Muscle layer of colon (tissue), 2 donors: ENCODE measurements around the gene A2ML1.
A peak's percentile ranks its signal among the peaks of the same experiment; 100 is the strongest.
"Not testable (repeated sequence)": the region's sequence is repeated elsewhere in the genome, so short reads cannot be mapped to it uniquely, and the experiment has no call there.

Source experiments
- H3K27ac ChIP-seq: one replicate; pipeline ENCODE4 v1.7.0; 2013; ENCODE audit warnings: low read depth, mild to moderate bottlenecking, low read length, moderate library complexity
- H3K27me3 ChIP-seq, 2 donors: one replicate each; pipeline ENCODE4 v1.7.0; 2013; ENCODE audit warnings: low read length in 2 of 2, mild to moderate bottlenecking in 2 of 2; ENCODE audit not compliant: insufficient read depth in 2 of 2, control insufficient read depth in 1 of 2
- H3K36me3 ChIP-seq: one replicate; pipeline ENCODE4 v1.7.0; 2013; ENCODE audit warnings: mild to moderate bottlenecking, low read length; ENCODE audit not compliant: insufficient read depth
- H3K4me1 ChIP-seq: one replicate; pipeline ENCODE4 v1.7.0; 2013; ENCODE audit warnings: mild to moderate bottlenecking, low read length; ENCODE audit not compliant: insufficient read depth
- H3K4me3 ChIP-seq, 2 donors: one replicate each; pipeline ENCODE4 v1.7.0; 2013; ENCODE audit warnings: low read length in 2 of 2, low read depth in 1 of 2, mild to moderate bottlenecking in 1 of 2, moderate library complexity in 1 of 2
- H3K9ac ChIP-seq: one replicate; pipeline ENCODE4 v1.7.0; 2013; ENCODE audit warnings: low read length
- H3K9me3 ChIP-seq: one replicate; pipeline ENCODE4 v1.7.0; 2013; ENCODE audit warnings: mild to moderate bottlenecking, low read length
- donor health status: abdominal sarcoma.
- donor health status: Adenocarcinoma of cecum.

The A2ML1 gene

DNA sequence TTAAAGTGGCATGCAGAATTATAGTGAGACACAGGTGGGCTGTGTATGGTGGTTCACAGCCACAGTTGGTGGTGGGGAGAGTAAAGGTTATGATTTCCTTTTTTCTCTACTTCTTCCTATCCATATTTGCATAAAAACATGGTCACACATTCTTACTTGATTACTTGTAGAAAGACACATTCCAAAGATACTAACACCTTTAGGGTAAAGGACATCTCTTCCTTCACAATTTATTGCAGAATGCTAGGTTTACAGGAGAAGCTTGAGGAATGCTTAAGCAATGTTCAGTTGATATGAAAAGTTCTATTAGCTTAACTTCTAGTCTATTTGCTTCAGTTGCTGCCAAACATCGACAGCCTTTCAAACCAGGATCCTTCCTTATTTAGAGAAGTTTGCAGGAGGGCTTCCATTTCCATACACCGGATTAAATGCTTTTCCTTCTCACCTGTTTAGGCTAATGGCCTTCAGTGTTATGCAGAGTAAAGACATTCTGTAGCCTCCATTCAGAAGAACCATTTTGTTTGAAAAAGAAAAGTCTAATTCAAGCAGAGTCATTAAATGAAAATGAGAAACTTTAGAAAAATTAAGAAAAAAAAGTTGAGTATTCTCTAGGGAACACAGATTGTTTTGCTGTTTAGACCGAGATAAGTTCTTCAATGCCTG is 89.3 kb downstream of the A2ML1 start:
- H3K4me3 ChIP-seq: no peak overlapping the region
- no peak overlapping the region for H3K9ac ChIP-seq
- no peaks in the 10 kb centered on the region for H3K9me3 ChIP-seq
- no peaks in the 10 kb centered on the region for H3K36me3 ChIP-seq
- H3K4me1 ChIP-seq: peaks cover 19% of the 10 kb centered on the region
- H3K27me3 ChIP-seq: no peaks in the 10 kb centered on the region
- H3K27ac ChIP-seq: no peak overlapping the region

DNA sequence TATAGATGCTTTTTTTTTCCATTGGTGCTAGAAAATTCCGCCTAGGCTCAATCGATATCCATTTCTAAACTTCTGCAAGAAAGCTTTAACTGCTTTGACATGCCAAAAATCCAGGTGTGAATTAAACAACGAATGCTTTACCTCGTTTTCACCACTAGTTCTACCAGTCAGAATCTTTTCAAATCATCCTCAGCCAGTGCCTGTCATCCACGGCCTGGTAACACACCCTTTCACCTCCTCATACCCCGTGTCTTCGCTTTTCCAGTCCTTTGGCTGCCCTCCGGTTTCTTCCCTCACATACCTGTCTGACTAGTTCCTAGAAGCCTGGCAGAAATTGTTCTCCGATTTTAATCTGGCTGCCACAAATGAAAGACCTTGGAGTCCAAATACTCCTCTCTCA is 90.5 kb downstream of the A2ML1 start:
- peaks cover 19% of the 10 kb centered on the region for H3K4me1 ChIP-seq
- H3K4me3 ChIP-seq: peak overlapping the region; percentile 89 to 91
- peak overlapping the region; percentile 89 for H3K9ac ChIP-seq
- H3K36me3 ChIP-seq: no peaks in the 10 kb centered on the region
- H3K9me3 ChIP-seq: no peaks in the 10 kb centered on the region
- peak overlapping the region; percentile 99 for H3K27ac ChIP-seq
- no peaks in the 10 kb centered on the region for H3K27me3 ChIP-seq

DNA sequence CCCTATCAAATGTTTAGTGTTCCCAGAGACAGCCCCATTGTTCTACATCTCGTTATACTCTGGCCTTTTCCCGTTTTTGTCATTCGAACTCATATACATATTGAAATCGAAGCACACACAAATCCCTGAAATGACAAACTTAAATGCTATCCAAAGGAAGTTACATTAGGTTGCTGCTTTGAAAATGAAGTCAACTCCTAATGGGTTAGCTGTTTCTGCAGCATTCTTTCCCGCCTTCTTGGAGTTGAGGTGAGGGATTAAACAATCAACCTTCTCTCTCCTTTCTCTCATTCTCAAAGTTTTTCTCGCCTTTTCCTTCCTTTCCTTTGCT is 91.2 kb downstream of the A2ML1 start:
- Histone ChIP-seq H3K27ac (peak overlapping the region; percentile 99), H3K4me3 (peak overlapping the region; percentile 89 to 91), H3K4me1 (peaks cover 19% of the 10 kb centered on the region), H3K27me3 (no peaks in the 10 kb centered on the region), H3K36me3 (peaks cover 5% of the 10 kb centered on the region), H3K9me3 (no peaks in the 10 kb centered on the region), H3K9ac (peak overlapping the region; percentile 89)

DNA sequence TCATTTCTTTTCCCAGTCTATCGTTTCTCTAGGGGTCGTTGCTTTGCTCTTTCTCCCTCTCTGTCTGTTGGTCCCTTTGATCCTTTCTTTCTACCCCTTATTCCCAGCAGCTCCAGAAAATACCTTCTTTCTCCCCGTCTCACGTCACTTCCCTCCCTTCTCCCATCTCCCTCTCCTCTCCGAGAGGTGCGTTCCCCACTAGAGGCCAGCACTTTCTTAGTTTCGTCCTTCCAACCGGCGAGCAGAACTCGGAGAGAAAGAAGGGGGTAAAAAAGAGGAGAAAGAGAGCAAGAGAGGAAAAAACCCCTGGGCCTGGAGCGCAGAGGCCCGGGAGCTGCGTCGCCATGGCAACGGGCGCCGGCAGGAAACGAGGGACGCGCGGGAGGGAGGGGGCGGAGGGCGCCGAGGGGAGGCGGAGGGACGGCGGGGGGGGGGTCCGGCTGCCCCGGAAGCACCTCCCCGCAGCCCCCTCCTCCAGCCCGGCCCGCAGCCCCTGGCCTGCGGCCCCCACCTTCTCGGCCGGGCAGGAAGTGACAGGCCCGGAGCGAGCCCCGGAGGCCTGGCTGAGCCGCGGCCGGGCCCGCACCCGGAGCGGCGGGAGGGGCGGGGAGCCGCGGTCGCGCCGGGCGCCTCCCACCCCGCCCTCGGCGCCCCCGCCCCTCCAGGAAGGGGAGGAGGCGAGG is 91.8 kb downstream of the A2ML1 start, which contains the start of gene PHC1:
PHC1 (plus strand) TSS at position 477 of the 683 bp plus-strand sequence. CDS start 3,169 bp downstream, outside the sequence.
- H3K27me3 ChIP-seq, H3K36me3 ChIP-seq, H3K9me3 ChIP-seq: not testable (repeated sequence)
- peaks cover 19% of the 10 kb centered on the region for H3K4me1 ChIP-seq
- H3K27ac ChIP-seq: peak within 1 kb of the TSS; percentile 99
- H3K9ac ChIP-seq: peak within 1 kb of the TSS; percentile 89
- H3K4me3 ChIP-seq: peak within 1 kb of the TSS; percentile 89 to 91

DNA sequence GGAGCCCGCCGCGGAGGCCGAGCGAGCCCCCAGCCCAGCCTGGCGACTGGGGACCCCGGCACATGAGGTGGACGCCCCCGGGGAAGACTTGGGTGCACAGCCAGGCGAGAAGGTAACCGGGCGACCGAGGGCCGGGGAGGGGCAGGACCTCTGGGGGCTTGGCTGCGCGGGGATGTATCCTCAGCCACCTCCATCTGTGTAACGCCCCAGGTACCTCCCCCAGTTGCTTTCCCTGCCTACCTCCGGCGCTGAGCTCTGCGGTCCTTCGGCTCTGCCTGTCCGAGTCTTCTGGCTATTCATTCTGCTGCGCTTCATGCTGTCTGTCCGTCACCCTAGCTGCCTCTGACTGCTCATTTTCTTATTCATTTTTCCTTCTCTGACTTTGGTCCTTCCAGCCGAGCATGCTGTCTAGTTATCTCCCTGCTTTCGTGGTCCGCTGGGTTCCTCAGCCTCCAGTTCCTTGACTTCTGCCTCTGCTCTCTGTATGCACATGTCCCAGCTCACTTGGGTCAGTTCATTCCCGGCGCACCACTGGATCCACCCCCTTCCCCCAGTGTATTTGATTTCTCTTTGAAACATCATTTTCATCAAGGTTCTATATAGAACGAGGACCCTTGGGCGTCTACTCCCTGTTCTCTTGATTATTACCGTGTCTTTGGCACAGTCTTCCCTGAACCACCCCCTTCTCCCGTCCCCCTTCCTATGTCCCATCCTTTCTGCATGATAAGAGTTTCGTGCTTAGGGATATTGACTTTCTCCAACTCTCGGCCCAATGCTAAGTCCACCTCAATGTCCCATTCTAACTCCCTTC is 92.5 kb downstream of the A2ML1 start:
- Histone ChIP-seq H3K9me3 (no peaks in the 10 kb centered on the region), H3K27me3 (no peaks in the 10 kb centered on the region), H3K4me1 (peaks cover 19% of the 10 kb centered on the region), H3K27ac (peak overlapping the region; percentile 76), H3K4me3 (peak overlapping the region; percentile 59 to 78), H3K36me3 (peaks cover 11% of the 10 kb centered on the region), H3K9ac (peak overlapping the region; percentile 34)

DNA sequence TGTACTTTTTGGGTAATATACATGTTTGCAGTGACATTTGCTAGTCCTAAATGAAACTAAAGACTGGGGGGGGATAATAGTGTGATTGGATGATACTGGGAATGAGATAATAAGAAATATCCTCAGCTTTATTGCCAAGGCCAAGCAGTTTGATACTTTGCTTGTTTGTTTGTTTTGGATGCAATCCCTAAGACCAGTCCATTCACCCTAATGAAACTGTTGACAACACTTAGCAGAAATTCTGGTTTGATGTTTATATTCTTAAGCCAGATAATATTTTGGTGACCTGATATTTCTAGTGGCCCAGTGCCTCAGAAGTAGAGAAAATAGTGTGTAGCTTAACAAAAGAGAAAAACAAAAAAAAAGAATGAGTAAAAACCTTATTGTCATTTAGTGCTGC is 93.7 kb downstream of the A2ML1 start:
- no peak overlapping the region for H3K4me3 ChIP-seq
- no peak overlapping the region for H3K9ac ChIP-seq
- H3K27ac ChIP-seq: no peak overlapping the region
- no peaks in the 10 kb centered on the region for H3K9me3 ChIP-seq
- H3K4me1 ChIP-seq: peaks cover 19% of the 10 kb centered on the region
- no peaks in the 10 kb centered on the region for H3K27me3 ChIP-seq
- H3K36me3 ChIP-seq: peaks cover 18% of the 10 kb centered on the region

DNA sequence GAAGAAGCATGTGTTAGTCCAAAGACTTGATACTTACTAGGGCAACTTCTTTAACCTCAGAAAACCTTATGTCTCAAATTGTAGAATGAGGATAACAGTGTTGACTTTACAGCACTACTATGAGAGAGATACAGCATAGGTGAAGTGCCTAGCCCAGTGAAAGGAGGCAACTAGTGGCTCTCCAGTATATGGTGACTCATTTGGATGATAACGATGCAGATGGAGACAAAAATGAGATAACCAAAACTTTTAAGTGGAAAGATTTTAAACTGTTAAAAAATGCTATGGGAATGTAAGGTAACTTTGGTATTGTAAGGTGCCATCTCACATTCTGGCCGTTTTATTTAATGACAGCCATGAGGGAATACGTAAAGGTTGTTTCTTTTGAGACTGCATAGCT is 94.6 kb downstream of the A2ML1 start:
- H3K9ac ChIP-seq: no peak overlapping the region
- H3K9me3 ChIP-seq: no peaks in the 10 kb centered on the region
- no peaks in the 10 kb centered on the region for H3K27me3 ChIP-seq
- no peak overlapping the region for H3K4me3 ChIP-seq
- H3K4me1 ChIP-seq: peaks cover 19% of the 10 kb centered on the region
- peaks cover 22% of the 10 kb centered on the region for H3K36me3 ChIP-seq
- H3K27ac ChIP-seq: no peak overlapping the region

DNA sequence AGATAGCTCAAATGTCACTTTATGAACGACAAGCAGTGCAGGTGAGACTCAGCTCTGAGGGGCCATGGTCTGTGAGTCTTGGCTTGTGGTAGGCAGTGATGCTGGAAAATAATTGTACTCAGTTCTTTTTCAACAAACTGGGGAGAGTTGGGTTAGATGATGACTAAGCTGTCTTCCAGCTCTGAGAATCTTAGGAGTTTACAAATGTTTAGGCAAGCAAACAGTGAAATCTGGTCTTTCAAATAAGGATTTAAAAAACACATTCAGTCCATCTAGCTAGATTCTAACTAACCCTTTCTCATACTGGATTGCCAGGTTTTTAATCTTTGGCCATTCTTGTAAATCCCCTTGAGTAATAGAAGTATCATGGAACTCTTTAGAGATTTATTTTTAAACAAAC is 95.3 kb downstream of the A2ML1 start:
- Histone ChIP-seq H3K36me3 (peaks cover 27% of the 10 kb centered on the region), H3K9me3 (no peaks in the 10 kb centered on the region), H3K4me3 (no peak overlapping the region), H3K4me1 (peaks cover 17% of the 10 kb centered on the region), H3K27ac (no peak overlapping the region), H3K9ac (no peak overlapping the region), H3K27me3 (no peaks in the 10 kb centered on the region)

DNA sequence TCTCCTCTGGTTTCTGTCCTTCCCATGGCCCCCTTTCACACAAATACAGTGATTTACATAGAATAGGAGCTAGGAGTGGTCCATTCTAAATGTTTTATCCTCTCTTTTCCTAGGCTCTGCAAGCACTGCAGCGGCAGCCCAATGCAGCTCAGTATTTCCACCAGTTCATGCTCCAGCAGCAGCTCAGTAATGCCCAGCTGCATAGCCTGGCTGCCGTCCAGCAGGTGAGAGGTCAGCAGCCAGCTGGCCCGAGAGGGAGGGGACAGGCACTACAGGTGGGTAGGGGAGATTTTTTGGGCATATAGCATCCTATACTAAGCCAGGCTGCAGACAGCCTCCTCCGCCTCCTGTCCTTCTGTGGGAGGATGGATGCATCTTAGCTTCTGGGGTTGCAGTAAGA is 97.2 kb downstream of the A2ML1 start:
- not testable (repeated sequence) for H3K9ac ChIP-seq, H3K27me3 ChIP-seq, H3K27ac ChIP-seq, H3K4me1 ChIP-seq, H3K9me3 ChIP-seq, H3K4me3 ChIP-seq
- peaks cover 33% of the 10 kb centered on the region for H3K36me3 ChIP-seq

DNA sequence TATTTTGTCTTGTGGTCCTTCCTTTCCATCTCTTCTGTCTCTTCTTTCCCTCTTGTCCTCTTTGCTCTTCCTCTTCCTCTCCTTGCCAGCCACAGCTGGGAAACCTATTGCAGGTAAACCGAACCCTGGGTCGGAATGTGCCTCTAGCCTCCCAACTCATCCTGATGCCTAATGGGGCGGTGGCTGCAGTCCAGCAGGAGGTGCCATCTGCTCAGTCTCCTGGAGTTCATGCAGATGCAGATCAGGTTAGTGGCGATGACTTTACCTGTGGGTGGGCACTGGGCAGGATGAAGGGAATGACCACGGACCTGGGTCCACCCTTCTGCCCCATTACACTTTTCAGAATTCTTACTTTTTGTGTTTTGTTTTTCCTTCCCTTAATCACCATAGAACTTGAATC is 100.1 kb downstream of the A2ML1 start:
- H3K4me3 ChIP-seq: no peak overlapping the region
- no peaks in the 10 kb centered on the region for H3K27me3 ChIP-seq
- no peak overlapping the region for H3K27ac ChIP-seq
- H3K4me1 ChIP-seq: no peaks in the 10 kb centered on the region
- H3K9me3 ChIP-seq: no peaks in the 10 kb centered on the region
- peaks cover 33% of the 10 kb centered on the region for H3K36me3 ChIP-seq
- no peak overlapping the region for H3K9ac ChIP-seq
